AG20443 (cell line): ENCODE data around the gene KRT1.
A peak's percentile ranks its signal among the peaks of the same experiment; 100 is the strongest.
"Not testable (repeated sequence)": the region's sequence is repeated elsewhere in the genome, so short reads cannot be mapped to it uniquely, and the experiment has no call there.

Experiments
- DNase-seq: peaks from one replicate; pipeline ENCODE4 v3.0.0; 2012; ENCODE audit warnings: low spot score, mixed read lengths

KRT1 gene

GRCh38 chr12:52680363-52680762 lies at the start of gene KRT1:
Gene KRT1 (minus strand): TSS chr12:52680407. CDS start chr12:52680348, 59 bp downstream.
- no peak for DNase-seq

DNA sequence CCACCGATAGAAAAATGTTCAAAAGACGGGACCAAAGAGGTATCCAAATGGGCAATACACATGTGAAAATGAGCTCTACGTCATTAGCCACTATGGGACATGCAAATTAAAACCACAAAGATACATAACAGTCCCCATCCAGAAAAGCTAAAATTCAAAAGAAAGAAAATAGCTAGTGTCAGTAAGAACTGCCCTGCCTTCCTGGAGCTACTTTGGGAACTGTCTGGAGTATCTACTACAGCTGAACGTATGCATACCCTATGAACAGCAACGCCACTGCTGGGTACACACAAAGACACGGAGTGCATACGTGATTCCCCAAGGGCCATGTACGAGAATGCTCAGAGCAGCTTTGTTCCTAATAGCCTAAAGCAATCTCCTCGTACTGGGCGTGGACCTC lies 48.9 kb upstream of the KRT1 start:
- no peak for DNase-seq

- DNase-seq = no peak
Observed at GRCh38 chr12:52728374-52728773, 48.2 kb upstream of the KRT1 start.

GRCh38 chr12:52727037-52727436 lies 46.8 kb upstream of the KRT1 start:
- DNase-seq = no peak

DNA sequence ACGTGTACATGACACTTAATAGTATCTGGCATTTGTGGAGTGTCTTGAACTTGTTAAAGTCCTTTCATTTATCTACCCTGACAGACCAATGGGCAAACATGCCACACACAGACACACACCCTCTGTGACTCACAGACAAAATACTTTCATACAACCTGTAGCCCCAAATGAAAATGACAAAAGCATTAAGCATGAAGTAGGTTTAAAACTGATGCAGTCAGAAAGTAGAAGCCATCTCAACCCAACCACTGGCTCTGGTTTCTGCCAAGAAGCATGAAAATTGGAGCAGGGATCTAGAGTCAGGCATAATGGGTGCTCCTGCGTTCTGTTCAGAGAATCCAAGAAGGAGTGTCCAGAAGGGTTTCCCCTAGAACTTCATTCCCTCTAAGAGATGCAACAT lies 46.2 kb upstream of the KRT1 start:
- DNase-seq = no peak

DNA sequence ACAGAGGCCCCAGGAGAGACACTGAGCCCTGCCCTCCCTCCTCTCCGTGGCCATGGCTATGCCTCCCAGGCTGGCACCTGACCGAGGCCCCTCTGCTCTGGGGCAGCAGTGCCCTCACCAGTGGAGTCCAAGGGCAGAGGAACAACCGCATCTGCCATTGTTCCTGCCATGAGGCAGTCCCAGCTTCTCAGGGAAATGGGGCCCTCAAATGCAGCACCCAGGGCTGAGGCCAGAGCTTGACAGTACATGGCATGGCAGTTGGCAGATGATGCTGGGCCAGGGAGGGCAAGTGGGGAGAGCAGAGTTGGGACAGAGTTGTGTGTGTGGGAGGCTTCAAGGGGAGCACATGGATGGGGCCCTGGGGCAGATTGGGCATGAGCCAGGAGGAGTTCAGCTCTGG lies 44.2 kb upstream of the KRT1 start:
- DNase-seq = no peak

DNA sequence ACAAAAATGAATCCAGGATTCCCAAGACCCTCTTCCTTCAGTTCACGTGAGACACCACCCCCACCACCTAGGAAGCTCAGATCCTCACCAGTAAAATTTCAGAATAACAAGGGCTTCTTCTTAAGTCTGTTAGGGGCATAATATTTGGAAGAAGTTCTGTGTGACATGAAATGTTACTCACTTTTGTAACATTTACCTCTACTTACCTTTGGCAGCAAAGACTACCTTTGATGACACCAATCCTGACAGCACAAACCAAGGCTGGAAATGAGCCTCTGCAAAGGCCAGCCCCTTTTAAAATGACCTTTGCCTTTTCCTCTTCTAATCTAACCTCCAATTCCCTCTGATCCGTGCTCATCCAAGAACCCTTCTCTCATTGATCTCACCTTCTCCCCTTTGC lies 42.5 kb upstream of the KRT1 start:
- DNase-seq = no peak

GRCh38 chr12:52721838-52722470 lies 41.7 kb upstream of the KRT1 start:
- no peak for DNase-seq

- DNase-seq = no peak
Observed at GRCh38 chr12:52720365-52720886, 40.2 kb upstream of the KRT1 start.

DNA sequence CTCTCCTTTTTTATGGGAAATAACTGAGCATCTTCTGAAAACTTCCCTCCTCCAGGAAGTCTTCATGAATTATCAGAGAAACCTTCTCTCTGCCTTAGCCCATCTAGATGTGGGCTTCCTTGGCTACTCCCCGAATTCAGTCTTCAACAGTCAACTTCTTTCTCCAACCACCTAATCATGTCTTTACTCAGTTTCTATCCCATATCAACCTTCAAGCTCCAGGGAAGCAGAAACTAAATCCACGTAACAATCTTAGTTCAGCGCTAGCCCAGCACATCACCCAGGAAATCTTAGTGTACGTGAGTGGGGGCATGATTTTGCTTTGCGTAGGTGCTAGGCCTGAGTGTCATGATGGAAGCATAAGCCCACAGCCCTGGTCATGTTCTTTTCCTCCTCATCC lies 35.9 kb upstream of the KRT1 start:
- no peak for DNase-seq

GRCh38 chr12:52715416-52715815 lies 35.2 kb upstream of the KRT1 start:
- no peak for DNase-seq

DNA sequence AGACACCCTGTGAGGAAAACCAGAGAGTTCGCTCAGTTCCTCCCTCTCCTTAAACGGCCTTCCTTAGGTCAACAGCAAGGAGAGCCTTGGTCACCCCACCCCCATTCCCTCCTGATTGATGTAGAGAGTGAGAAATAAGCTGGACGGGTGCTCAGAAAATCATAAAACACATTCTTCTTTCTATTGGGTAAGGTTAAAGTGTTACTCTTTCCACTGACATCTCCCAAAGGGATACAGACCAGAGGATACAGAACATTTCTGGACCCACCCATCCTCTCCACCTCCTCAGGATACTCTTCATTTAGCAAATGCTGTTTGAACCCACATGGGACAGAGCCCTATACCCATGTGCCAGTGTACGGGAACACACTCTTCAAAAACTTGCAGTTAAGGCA lies 34.7 kb upstream of the KRT1 start:
- DNase-seq = no peak

DNA sequence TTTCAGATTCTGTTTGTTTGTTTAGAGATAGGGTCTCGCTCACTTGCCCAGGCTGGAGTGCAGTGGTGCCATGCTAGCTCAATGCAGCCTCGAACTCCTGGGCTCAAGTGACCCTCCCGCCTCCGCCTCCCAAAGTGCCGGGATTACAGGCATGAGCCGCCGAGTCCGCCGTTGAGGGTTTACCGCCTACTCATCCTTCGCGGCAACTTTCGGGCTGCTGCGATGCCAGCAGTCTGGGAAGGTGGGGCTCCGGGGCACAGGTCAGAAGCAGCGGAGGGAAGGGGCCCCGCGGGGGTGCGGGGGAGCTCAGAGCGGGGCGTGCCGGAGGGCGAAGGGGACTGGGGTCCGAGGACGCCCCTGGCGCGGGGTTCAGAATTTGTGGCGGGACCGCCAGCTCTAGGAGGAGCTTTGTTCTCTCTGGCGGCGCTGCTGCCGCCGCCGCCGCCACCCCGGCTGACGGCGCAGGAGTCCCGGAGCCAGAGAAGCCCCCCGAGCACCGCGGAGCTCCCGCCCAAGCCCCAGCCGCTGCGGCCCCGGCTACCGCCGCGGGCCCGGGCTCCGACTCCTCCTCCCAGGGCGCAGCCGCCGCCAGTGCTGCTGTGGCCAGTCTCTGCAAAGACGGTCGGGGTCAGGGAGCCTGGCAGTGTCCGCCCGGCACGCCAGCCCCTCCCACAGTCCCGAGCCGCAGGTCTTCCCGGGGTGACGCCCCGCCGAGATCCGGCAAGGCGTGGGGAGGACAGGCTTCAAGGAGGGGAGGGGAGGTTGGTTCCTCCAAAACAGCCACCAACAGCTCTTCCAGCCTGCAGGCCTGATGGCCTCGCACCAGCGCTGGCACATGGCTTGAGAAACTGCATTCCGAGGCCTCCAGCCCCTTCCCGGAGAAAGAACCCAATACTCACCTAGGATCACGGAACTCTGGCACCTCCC lies 34.0 kb upstream of the KRT1 start:
- peak; percentile 31 for DNase-seq

DNA sequence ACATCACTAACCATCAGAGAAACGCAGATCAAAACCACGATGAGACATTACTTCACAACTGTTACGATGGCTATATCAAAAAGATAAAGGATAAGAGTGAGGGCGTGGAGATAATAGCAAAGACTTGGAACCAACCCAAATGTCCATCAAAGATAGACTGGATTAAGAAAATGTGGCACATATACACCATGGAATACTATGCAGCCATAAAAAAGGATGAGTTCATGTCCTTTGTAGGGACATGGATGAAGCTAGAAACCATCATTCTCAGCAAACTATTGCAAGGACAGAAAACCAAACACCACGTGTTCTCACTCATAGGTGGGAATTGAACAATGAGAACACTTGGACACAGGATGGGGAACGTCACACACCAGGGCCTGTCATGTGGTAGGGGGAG lies 31.9 kb upstream of the KRT1 start:
- DNase-seq = not testable (repeated sequence)

DNA sequence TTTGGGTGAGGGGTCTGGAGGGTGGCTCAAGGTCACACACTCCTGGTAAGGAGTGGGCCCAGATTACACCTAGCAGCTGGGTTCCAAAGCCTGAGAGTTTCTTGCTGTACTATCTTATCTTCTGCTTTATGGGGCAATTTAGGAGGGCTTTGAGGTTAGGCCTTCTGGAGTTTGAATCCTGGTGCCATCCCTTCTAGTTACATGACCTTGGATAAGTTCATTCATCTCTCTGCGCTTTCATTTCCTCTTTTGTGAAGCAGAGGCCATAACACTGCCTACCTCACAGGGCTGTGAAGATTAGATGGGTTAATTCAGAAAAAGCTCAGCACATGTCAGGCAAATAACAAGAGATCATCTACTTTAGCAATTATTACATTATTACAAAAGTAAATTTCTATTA lies 30.5 kb upstream of the KRT1 start:
- no peak for DNase-seq

- DNase-seq = no peak
Observed at GRCh38 chr12:52708010-52708409, 27.8 kb upstream of the KRT1 start.

- no peak for DNase-seq
Observed at GRCh38 chr12:52704464-52704863, 24.3 kb upstream of the KRT1 start.

DNA sequence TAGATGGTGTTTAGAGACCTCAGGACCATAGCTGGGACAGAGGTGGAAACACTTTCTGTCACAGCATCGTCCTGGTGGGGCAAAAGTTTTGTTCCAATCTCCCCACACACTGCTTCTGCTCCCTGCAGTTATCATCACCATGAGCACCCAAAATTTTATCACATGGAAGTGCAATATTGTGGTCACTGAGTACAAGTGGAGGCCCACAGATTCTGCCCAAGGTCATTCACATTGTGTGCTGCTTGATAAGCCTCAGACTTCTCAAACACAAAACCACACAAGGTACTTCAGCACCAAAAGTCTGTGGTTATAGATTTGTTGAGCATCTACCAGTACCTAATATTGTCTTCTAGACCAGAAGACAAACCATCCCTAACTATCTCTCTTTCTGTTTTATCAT lies 23.7 kb upstream of the KRT1 start:
- DNase-seq = no peak

GRCh38 chr12:52703424-52703823 lies 23.2 kb upstream of the KRT1 start, which contains the start of gene KRT77:
Gene KRT77 (minus strand): TSS chr12:52703524. CDS start chr12:52703434, 90 bp downstream.
- DNase-seq = no peak

- no peak for DNase-seq
Observed at GRCh38 chr12:52702338-52702737, 22.1 kb upstream of the KRT1 start.

DNA sequence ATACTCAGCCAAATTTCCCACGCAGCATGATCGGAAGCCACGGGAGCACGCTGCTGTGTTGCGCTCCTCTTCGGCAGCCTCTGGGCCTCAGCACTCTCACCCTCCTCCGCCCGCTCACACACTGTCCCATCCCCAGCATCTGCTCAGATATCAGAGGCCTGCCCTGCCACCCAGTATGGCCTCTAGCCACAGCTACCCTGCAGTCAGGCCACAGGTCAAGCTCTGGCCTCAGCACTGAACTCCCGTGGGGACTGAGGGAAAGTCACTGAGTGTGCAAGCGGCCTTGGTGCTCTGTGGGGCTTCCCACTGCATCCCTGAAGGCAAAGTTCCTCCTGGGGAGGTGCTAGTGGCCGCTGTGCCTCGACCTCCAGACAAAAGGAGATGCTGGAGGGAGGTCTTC lies 21.1 kb upstream of the KRT1 start:
- no peak for DNase-seq

DNA sequence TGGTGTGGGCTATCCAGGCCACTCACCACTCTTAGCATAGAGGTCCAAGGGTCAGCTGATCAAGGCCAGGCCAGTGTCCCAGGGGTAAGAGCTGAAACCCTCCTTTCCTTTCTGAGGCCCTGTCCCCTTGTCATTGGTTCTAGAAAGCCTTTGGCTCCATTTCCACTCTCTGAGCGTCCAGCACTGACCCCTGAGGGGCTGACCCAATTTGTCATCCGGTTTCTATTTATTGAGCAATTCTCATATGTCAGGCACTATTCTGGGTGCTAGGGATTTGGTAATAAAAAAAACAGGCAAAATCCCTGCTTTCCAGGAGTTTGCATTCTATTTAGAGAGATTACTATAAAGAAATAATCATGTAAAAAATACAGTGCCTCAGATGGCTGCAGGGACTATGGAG lies 19.8 kb upstream of the KRT1 start:
- no peak for DNase-seq

GRCh38 chr12:52699373-52699772 lies 19.2 kb upstream of the KRT1 start:
- no peak for DNase-seq
